Neuron (in vitro differentiated cells): ENCODE measurements around the gene BABAM2.
"Not testable (repeated sequence)": the region's sequence is repeated elsewhere in the genome, so short reads cannot be mapped to it uniquely, and the experiment has no call there.

Experiments used
- H2AFZ ChIP-seq: one replicate; pipeline ENCODE4 v1.6.1; 2013; ENCODE audit warnings: low read depth, mild to moderate bottlenecking, inconsistent platforms, low read length, moderate library complexity
- H3K27me3 ChIP-seq: one replicate; pipeline ENCODE4 v1.6.1; 2013; ENCODE audit warnings: low read length; ENCODE audit not compliant: insufficient read depth
- H3K36me3 ChIP-seq: one replicate; pipeline ENCODE4 v1.6.1; 2013; ENCODE audit warnings: low read length; ENCODE audit not compliant: insufficient read depth
- H3K4me1 ChIP-seq: one replicate; pipeline ENCODE4 v1.6.1; 2013; ENCODE audit warnings: low read length; ENCODE audit not compliant: insufficient read depth
- H3K4me3 ChIP-seq: 2 replicates; pipeline ENCODE4 v1.5.1; 2013; ENCODE audit warnings: mild to moderate bottlenecking, low read length, moderate library complexity
- H3K9me3 ChIP-seq: one replicate; pipeline ENCODE4 v1.6.1; 2013; ENCODE audit warnings: low read length

BABAM2 gene

DNA sequence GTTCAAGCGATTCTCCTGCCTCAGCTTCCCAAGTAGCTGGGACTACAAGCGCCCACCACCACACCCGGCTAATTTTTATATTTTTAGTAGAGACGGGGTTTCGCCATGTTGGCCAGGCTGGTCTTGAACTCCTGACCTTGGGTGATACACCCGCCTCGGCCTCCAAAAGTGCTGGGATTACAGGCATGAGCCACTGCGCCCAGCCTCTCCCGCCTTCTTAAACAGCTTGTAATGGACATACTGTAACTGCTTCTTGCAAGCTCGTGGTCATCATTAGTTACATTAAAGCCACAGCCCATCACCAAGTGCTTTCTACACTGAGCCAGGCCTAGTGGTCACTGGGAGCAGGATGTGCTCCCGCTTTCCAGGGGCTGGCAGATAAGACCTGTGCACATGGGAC, 444.7 kb downstream of the BABAM2 start:
- not testable (repeated sequence) for H3K36me3 ChIP-seq, H3K9me3 ChIP-seq, H2AFZ ChIP-seq, H3K4me3 ChIP-seq, H3K27me3 ChIP-seq
- peaks cover 19% of the 10 kb centered on the region for H3K4me1 ChIP-seq

- Histone ChIP-seq H3K4me3 (no peak overlapping the region), H3K27me3 (no peaks in the 10 kb centered on the region), H3K9me3 (peaks cover 1% of the 10 kb centered on the region), H3K4me1 (peaks cover 19% of the 10 kb centered on the region), H2AFZ (no peak overlapping the region), H3K36me3 (no peaks in the 10 kb centered on the region)
Measured at GRCh38 chr2:28335666-28336065, 445.1 kb downstream of the BABAM2 start.

GRCh38 chr2:28336264-28336980, 445.9 kb downstream of the BABAM2 start:
- Histone ChIP-seq H2AFZ (no peak overlapping the region), H3K4me3 (no peak overlapping the region), H3K27me3 (no peaks in the 10 kb centered on the region), H3K9me3 (peaks cover 1% of the 10 kb centered on the region), H3K36me3 (no peaks in the 10 kb centered on the region), H3K4me1 (peaks cover 19% of the 10 kb centered on the region)

GRCh38 chr2:28336982-28337627, 446.6 kb downstream of the BABAM2 start:
- Histone ChIP-seq H3K4me1 (peaks cover 19% of the 10 kb centered on the region), H3K27me3 (no peaks in the 10 kb centered on the region), H3K4me3 (no peak overlapping the region), H3K36me3 (no peaks in the 10 kb centered on the region), H3K9me3 (peaks cover 1% of the 10 kb centered on the region), H2AFZ (no peak overlapping the region)

- H2AFZ ChIP-seq, result peak overlapping the region; percentile 20
- H3K36me3 ChIP-seq, result no peaks in the 10 kb centered on the region
- H3K27me3 ChIP-seq, result no peaks in the 10 kb centered on the region
- H3K4me1 ChIP-seq, result peaks cover 22% of the 10 kb centered on the region
- H3K4me3 ChIP-seq, result no peak overlapping the region
- peaks cover 1% of the 10 kb centered on the region for H3K9me3 ChIP-seq
Measured at GRCh38 chr2:28338046-28338817, 447.7 kb downstream of the BABAM2 start.

DNA sequence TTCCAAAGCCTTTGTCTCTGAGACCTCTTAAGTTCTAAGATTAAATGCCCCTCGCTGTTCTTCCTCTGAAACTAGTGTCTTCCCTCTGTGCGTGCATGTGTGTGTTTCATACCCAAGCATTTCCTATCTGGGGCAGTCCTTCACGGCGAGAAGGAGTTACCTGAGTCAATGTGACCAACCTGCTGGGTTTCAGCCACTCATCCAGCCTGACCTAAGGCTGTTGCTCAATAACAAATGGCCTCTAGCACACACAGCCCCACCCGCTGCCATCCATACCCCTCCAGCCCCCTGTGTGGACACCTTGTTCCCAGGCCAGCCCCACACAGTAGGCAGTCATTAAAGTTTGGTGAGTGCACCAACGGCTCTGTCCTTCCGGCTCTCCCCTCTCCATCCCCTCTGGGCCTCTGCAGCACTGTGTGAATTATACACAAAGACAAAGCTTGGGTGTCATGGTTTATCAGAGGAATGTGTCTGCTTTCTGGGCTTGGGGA, 448.3 kb downstream of the BABAM2 start:
- no peak overlapping the region for H3K4me3 ChIP-seq

GRCh38 chr2:28339516-28340175, 449.1 kb downstream of the BABAM2 start:
- H3K9me3 ChIP-seq, result peaks cover 1% of the 10 kb centered on the region
- no peaks in the 10 kb centered on the region for H3K27me3 ChIP-seq
- peaks cover 22% of the 10 kb centered on the region for H3K4me1 ChIP-seq
- H3K4me3 ChIP-seq, result no peak overlapping the region
- H2AFZ ChIP-seq, result no peak overlapping the region
- H3K36me3 ChIP-seq, result no peaks in the 10 kb centered on the region

More for the DNA sequence above, 448.3 kb downstream of the BABAM2 start:
- Histone ChIP-seq H3K4me1 (peaks cover 22% of the 10 kb centered on the region), H3K36me3 (no peaks in the 10 kb centered on the region), H3K9me3 (peaks cover 1% of the 10 kb centered on the region), H2AFZ (peak overlapping the region; percentile 20), H3K27me3 (no peaks in the 10 kb centered on the region)

DNA sequence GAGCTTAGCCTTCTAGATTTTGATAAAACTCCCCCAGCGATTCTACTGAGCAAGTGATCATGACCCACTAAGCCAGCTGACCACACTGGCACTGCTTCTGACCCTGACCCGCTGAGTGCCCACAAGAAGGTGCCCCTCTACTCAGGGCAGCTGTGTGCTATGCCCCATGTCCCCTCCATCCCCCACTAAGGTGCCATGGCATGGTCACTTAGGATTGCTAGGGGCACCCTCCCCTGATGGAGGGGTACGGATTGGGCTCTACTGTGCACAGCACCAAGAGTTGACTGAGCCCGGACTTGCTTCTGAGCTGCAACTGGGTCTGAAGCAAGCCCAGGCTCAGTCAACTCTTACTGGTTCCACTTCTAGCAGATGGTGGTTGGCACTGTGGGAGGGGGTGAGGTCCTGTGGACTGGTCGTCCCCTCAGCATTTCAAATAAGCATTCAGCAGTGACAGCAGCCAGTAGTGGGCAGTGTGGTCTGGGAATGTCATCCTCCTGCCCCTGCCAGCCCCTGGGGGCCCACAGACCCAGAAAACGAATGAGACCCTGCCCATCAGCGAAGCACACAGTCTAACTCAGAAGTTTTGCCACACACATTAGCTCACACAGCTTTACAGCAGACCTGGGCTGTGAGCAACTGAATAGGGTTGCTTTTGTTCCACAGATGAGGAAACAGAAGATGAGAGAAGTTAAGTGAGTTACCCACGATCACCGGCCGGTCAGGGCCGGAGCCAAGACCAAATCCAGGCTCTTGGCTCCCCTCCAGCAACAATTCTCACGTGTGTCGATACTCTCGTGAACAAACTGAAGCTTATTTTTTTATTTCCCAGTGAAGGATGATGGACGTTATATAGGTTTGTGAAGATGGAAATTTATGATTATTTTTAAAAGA, 450.0 kb downstream of the BABAM2 start:
- Histone ChIP-seq H2AFZ (no peak overlapping the region), H3K27me3 (no peaks in the 10 kb centered on the region), H3K4me1 (peaks cover 22% of the 10 kb centered on the region), H3K9me3 (peaks cover 1% of the 10 kb centered on the region), H3K36me3 (no peaks in the 10 kb centered on the region), H3K4me3 (no peak overlapping the region)

DNA sequence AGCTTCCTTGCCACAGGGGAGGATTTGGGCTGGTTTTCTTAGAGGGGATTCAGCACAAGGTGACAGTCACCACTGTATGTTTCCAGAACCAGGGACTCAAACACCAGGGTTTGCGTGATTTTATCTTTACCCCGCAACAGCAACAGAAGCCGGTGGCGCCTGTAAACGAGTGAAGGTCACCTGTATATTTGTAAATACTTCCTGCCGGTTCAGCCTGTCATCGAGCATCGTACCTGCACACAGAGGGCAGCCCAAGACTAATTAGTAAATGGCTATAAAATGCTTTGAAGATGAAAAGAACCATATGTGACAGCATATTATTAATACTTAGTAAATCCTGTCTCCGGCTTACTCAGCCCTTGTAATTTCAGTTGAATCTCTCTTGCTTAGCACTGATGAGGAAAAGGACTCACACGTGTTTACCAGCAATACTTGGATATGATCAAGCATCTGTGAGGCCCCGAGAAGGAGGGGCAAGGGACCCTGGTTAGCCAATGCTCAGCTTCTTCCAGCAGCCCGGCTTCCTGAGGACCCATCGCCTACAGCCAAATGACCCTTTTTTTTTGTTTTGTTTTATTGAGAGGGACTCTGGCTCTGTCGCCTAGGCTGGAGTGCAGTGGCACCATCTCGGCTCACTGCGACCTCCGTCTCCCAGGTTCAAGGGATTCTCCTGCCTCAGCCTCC, 450.8 kb downstream of the BABAM2 start:
- Histone ChIP-seq H3K36me3 (no peaks in the 10 kb centered on the region), H3K27me3 (no peaks in the 10 kb centered on the region), H3K4me3 (no peak overlapping the region), H3K4me1 (peaks cover 22% of the 10 kb centered on the region), H2AFZ (no peak overlapping the region), H3K9me3 (peaks cover 1% of the 10 kb centered on the region)

DNA sequence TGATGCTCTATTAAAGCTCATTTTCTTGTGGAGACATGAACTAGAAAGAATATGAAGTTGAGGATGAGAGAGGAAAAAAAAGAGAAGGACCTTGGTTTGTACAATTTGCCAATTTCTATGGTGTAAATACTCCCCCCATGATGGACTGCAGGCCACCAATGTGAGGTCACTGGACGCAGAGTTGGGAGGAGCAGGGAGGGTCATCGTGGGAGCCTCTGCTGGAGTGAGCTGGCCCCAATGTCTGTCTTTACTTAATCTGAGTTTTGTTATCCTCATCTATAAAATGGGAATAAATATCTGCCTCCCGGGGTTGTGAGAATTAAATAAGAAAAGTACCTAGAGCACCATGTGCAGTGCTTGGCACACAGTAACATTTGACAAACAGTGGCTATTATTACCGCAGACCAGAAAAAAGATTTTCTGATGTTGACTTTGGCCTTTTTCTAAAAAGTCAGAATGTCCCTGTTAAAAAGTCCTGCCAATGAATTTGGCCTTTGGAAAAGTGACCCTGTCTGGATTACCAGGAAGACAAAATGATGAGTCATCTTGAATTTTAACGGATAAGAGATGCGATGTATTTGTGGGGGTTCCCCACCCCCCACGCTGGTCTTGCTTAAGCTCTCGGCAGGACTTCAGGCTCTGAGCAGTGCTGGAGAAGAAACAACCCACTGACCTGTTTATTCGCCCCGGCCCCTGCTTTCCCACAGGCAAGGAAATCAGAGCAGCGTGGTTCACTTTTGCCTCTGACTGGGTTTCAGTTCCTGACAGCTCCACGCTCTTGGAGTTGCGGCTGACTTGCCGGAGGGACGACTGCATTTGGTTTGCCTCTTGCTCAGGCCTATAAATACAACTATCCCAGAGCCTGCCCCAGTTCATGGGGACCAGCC, 451.8 kb downstream of the BABAM2 start:
- H3K4me1 ChIP-seq, result peaks cover 22% of the 10 kb centered on the region
- no peak overlapping the region for H3K4me3 ChIP-seq

More for the DNA sequence above, 451.8 kb downstream of the BABAM2 start:
- Histone ChIP-seq H3K27me3 (no peaks in the 10 kb centered on the region), H3K36me3 (no peaks in the 10 kb centered on the region), H3K9me3 (peaks cover 1% of the 10 kb centered on the region), H2AFZ (no peak overlapping the region)
